GM18526 (cell line): ENCODE data around the gene SUGCT.

Experiments used
- POLR2A ChIP-seq: IDR thresholded peaks from 3 replicates; pipeline ENCODE4 v1.6.1; 2011; ENCODE audit not compliant: insufficient read length; ENCODE audit errors: extremely low read depth

SUGCT gene

DNA sequence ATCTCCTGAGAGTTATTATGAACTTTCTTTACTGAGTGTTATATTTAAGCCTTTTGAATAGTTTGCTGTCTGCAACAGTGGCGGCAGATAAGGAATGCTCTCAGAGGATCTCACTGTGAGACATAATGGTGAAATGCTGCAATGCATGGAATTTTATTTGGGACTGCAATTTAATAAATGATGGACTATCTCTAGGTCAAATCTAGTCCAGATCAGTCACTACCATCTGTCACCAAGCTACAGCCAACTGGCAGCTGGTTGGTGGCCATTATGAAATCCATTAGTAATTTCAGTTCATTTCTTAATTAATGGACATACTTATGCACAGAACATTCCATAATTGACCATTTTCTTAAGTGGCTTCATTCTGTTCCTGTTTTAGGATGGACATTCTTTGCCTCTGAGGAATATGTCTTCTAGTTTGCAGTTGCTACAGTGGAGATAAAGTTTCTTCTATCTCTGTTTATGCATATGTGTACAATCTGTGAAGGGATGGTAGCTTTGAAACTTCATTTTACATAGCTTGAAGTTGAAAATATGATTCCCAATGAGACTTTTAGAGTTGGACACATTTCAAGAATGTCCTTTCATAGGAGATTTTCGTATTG, 586.6 kb downstream of the SUGCT start:
- no peak for TF ChIP-seq POLR2A

- no peak for TF ChIP-seq POLR2A
Measured at GRCh38 chr7:40722242-40722641, 587.4 kb downstream of the SUGCT start.

DNA sequence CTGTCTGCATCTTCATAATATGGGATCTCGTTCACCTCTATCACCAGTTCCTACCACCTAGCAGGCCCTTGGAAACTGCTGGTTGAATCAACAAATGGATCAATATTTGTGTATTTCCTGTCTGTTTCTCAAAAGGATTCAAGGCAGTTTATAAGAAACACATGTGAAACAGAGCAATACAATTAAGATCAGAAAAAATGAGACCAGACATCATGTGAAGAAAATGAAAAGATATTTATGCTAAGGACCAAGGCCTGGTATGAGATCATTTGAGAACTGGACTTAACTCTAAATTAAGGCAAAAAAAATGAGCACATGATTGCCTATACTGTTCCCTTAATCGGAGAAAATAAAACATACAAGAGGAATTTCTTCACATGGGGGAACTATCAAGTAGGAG, 589.0 kb downstream of the SUGCT start:
- no peak for TF ChIP-seq POLR2A

DNA sequence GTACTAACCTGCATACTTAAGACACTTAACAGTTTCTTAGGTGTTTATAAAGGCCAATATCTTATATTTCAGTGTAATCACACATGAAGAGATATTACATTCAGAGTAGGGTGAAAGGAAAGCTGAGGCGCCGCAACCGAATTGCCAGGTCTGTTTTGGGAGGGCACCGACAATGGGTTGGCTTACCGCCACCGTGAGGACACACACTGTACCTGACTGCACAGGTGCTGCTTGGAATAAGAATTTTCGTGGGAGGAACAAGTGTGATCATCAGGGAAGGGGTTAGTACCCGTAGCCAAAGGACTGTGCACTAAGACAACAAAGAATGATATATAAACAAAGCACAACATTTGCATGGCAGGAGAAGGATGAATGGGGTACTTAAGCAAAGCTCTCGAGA, 591.8 kb downstream of the SUGCT start:
- TF ChIP-seq POLR2A = no peak

- no peak for TF ChIP-seq POLR2A
Measured at GRCh38 chr7:40733114-40733513, 598.3 kb downstream of the SUGCT start.

- TF ChIP-seq POLR2A = no peak
Measured at GRCh38 chr7:40733578-40733977, 598.8 kb downstream of the SUGCT start.

- no peak for TF ChIP-seq POLR2A
Measured at GRCh38 chr7:40739257-40739656, 604.5 kb downstream of the SUGCT start.

- no peak for TF ChIP-seq POLR2A
Measured at GRCh38 chr7:40742270-40742669, 607.5 kb downstream of the SUGCT start.

DNA sequence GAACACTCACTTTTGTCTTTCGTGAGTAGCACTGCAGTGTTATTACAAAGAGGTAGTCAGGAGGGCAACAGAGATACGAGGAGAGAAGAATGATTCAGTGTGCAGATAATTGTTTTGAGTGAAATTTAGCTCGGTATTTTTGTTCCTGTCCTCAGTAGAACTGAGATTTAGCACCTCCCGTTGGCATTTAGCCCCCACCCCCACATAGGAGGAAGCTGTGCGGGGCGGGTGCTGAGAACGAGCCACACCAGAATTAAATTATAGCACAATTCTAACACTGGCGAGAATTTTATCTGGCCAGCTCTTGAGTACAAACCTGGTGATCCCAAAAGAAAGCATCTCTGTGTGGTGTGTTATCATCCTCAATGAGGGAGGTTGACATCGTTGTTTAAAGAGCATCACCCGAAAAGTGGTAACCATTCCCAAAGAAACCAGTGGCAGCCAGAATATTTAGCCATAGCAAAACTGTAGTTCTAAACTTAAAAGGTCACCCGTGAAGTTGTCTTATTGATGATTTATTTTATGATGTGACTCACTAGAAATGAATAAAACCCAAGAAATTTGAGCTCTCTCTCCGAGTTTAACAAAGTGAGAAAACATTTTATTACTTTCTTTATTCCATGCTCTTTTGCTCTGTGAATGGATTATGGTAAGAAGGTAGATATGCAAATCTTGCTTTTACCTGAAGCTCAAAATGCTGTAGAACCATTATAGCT, 612.2 kb downstream of the SUGCT start:
- no peak for TF ChIP-seq POLR2A

DNA sequence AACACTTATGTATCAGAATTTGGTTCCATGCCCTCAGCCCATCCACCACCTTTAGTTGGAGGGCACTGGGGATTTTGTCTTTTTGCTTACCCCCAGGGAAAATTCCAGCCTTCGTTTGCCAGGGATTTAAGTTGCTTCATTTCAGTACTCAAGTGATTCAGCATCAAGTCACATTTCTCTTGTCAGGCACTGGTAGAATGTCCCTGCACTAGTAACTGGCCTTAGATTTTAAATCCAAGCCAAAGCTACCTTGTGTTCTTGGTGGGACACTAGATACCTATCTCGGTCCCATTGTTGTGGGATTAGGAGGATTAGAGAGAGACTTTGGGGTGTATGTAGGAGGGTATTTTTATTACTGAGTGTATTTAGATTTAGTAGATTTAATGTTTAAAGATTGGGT, 613.1 kb downstream of the SUGCT start:
- no peak for TF ChIP-seq POLR2A

DNA sequence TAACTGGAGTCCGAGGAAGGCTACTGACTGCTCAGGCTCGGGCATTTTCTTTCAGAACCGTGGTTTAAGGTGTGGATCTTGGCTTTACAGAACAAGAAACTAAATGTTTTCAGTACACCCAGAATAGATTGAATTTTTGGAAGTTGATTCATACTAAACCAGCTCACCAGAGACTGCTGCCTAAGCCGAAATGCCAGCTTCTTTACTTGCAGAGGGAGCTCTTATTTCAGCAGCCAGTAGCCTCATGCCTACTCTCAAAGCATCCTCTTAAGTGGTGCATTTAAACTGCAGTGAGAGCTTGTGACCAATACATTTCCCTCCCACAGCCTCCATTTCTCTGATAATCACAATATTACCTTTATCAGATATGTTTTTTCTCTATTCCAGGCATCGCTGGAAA, 615.1 kb downstream of the SUGCT start:
- TF ChIP-seq POLR2A = no peak

DNA sequence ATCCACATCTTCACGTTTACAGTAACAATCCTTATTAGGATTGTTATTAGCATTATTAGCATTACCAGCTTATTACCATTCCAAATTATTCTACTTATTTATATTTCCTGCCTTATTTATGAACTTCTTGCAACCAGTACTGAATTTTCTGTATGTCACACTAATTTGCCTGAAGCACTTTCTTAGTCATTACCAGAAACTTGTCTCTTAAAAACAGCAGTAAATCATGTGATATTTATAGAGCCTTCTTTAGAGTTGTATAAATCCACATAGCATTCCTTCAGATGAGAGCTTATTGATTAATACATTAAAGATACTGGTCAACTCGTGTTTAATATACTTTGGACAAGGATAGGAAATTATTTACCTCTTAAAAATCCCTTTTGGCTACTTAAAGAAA, 618.6 kb downstream of the SUGCT start:
- TF ChIP-seq POLR2A = no peak

DNA sequence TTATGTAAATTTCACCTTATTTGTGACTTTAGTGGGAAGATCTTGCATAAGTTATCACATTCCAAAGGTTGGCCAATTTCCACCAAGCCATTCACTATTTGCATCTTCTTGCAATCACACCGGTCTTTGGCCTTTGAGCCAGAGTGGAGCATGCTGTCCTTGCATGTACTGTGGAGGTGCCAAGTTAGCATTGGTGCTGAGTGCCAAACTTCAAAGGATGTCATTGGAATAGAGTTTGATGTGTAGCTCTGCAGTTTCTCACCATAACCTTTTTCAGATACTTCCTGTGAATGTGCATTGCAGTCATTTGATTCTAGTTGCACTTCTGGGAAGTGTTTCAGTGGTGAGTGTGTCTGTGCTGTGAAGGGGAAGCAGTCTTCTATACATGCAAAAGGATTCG, 620.6 kb downstream of the SUGCT start:
- TF ChIP-seq POLR2A = no peak

GRCh38 chr7:40757109-40757508, 622.3 kb downstream of the SUGCT start:
- no peak for TF ChIP-seq POLR2A

DNA sequence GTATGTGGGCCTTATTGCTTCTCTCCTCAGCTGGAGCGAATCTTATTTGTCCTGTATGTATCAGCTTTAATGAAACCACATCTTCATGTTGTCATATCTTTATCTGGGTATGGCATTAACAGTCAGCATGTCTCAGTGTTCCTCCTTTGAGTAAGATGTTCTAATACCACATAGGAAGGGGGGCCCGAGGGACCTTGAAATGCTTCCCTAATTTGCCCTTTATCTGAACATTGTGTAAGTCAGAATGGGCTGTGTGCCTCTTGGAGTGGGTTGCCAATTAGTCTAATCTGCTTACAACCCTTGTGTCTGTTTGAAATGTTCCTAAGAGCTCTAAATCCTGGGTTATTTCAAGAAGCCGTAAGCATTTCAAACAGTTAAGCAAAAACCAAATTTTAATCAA, 623.8 kb downstream of the SUGCT start:
- no peak for TF ChIP-seq POLR2A

GRCh38 chr7:40760293-40760964, 625.6 kb downstream of the SUGCT start:
- TF ChIP-seq POLR2A = no peak
